Measurements from ENCODE around the gene TMEM41B.

Gene TMEM41B

DNA sequence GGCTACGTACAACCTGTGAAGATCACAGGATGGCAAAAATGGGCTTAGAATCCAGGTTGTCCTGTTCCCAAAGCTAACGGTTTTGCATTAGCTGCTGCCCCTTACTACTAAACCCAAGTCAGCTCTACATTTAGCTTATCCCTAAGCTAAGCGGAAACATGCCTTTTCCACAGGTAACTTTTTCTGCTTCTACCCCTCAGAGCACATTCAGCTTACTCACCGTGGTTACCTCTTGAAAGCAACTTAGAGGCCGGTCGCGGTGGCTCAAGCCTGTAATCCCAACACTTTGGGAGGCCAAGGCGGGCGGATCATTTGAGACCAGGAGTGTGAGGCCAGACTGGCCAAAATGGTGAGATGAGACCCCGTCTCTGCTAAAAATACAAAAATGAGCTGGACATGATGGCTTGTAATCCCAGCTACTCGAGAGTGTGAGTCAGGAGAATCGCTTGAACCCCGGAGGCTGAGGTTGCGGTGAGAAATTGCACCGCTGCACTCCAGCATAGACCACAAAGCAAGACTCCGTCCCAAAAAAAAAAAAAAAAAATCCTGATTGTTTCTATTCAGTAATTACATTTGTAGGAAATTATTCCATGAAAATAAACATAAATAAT, 790 bp upstream of the TMEM41B start:
- TF ChIP-seq CTCF (conservative IDR thresholded peaks at IDR 0.05): no peak
- peak overlapping the region; percentile 91 for H3K27ac ChIP-seq

- TF ChIP-seq CTCF (conservative IDR thresholded peaks at IDR 0.05): no peak
- H3K27ac ChIP-seq: peak overlapping the region; percentile 91
Measured at GRCh38 chr11:9313648-9314290, 624 bp downstream of the TMEM41B start.

- TF ChIP-seq CTCF (conservative IDR thresholded peaks at IDR 0.05): no peak
- H3K27ac ChIP-seq: no peak overlapping the region
Measured at GRCh38 chr11:9310485-9311090, 3.8 kb downstream of the TMEM41B start.

DNA sequence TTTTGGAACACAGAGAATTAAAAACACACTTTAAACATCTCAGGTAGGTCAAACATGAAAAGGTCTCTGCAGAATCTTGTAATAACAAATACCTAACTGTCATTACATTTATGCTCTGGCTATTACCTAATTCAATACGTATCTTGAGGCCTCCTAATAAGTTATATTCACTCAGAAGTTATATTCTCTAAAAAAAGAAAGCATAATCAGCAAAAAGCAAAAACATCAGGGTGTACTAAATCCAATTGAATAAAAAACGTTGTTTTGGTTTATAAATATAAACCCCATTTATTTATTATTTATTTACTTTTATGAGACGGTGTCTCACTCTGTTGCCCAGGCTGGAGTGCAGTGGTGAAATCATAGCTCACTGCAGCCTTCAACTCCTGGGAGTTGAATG, 10.2 kb downstream of the TMEM41B start:
- H3K27ac ChIP-seq: no peak overlapping the region
- TF ChIP-seq CTCF (conservative IDR thresholded peaks at IDR 0.05): no peak

DNA sequence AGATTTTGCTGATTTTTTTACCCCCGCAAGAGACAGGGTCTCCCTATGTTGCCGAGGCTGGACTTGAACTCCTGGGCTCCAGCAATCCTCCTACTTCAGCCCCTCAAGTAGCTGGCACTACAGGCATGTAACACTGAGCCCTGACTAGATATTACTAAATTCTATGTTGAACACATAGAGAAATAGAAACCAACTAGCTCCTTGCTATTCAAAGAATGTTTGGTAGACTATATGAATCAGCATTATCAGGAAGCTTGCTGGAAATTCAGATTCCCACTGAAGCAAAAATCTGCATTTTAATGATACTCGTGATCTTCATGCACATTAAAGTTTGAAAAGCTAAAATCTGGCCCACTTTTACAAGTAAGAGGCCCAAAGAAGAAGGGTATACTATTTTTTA, 11.9 kb downstream of the TMEM41B start:
- no peak for TF ChIP-seq CTCF (conservative IDR thresholded peaks at IDR 0.05)
- no peak overlapping the region for H3K27ac ChIP-seq

- H3K27ac ChIP-seq: no peak overlapping the region
- no peak for TF ChIP-seq CTCF (conservative IDR thresholded peaks at IDR 0.05)
Measured at GRCh38 chr11:9301720-9302119, 12.7 kb downstream of the TMEM41B start.

DNA sequence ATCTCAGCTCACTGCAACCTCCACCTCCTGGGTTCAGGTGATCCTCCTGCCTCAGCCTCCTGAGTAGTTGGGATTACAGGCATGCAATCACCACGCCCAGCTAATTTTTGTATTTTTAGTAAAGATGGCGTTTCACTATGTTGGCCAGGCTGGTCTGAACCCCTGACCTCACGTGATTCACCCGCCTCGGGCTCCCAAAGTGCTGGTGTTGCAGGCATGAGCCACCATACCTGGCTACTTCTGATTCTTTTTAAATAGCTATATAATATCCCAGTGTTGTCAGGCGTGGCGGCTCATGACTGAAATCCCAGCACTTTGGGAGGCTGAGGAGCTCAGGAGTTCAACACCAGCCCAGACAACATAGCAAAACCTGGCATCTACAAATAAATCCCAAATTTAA, 20.7 kb downstream of the TMEM41B start:
- TF ChIP-seq CTCF (conservative IDR thresholded peaks at IDR 0.05): no peak
- H3K27ac ChIP-seq: no peak overlapping the region
